BLaER1 (cell line): Measurements from ENCODE around the gene TAL1.

Source experiments
- H3K27ac ChIP-seq: shearing (Covaris generic); formaldehyde crosslinking; 2 replicates; pipeline ENCODE4 v1.8.1; 2022
- H3K27me3 ChIP-seq: shearing (Covaris generic); formaldehyde crosslinking; 2 replicates; pipeline ENCODE4 v1.8.1; 2022
- H3K36me3 ChIP-seq: shearing (Covaris generic); formaldehyde crosslinking; 2 replicates; pipeline ENCODE4 v1.8.1; 2022
- H3K4me1 ChIP-seq: shearing (Covaris generic); formaldehyde crosslinking; 2 replicates; pipeline ENCODE4 v1.8.1; 2022
- H3K4me2 ChIP-seq: shearing (Covaris generic); formaldehyde crosslinking; 2 replicates; pipeline ENCODE4 v1.8.1; 2022
- H3K4me3 ChIP-seq: shearing (Covaris generic); formaldehyde crosslinking; 2 replicates; pipeline ENCODE4 v1.8.1; 2022
- H3K9ac ChIP-seq: shearing (Covaris generic); formaldehyde crosslinking; 2 replicates; pipeline ENCODE4 v1.8.1; 2022
- H3K9me3 ChIP-seq: shearing (Covaris generic); formaldehyde crosslinking; 2 replicates; pipeline ENCODE4 v1.8.1; 2022
- H4K20me1 ChIP-seq: shearing (Covaris generic); formaldehyde crosslinking; 2 replicates; pipeline ENCODE4 v1.8.1; 2022
- Cebpa-rat ChIP-seq: shearing (Covaris generic); IDR thresholded peaks from 2 replicates; pipeline ENCODE4 v1.8.1; 2022

Gene TAL1

GRCh38 chr1:47188791-47189785, 42.9 kb downstream of the TAL1 start:
- Histone ChIP-seq H3K9ac (no peak overlapping the region), H3K27me3 (no peaks in the 10 kb centered on the region), H3K4me1 (peaks cover 13% of the 10 kb centered on the region), H3K9me3 (no peaks in the 10 kb centered on the region), H3K4me2 (peak overlapping the region; percentile 28), H3K27ac (no peak overlapping the region), H3K4me3 (no peak overlapping the region), H3K36me3 (no peaks in the 10 kb centered on the region), H4K20me1 (no peaks in the 10 kb centered on the region)
- no peak for TF ChIP-seq Cebpa-rat

DNA sequence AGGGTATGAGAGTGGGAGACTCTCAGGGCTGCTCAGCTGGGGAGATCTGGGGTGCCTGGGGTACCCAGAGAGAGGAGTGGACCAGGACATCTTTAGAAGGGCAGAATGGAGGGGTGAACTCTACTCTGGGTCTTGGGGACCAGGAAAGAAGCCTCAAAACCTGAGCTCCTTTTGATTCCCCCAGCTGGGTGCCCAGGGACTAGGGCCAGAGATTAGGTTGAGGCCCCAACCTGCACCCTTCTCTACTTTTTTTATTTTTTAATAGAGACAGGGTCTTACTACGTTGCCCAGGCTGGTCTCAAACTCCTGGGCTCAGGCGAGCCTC, 44.1 kb downstream of the TAL1 start:
- peaks cover 20% of the 10 kb centered on the region for H3K4me1 ChIP-seq
- H4K20me1 ChIP-seq, result no peaks in the 10 kb centered on the region
- H3K4me2 ChIP-seq, result no peak overlapping the region
- H3K9me3 ChIP-seq, result no peaks in the 10 kb centered on the region
- H3K36me3 ChIP-seq, result no peaks in the 10 kb centered on the region
- no peak for TF ChIP-seq Cebpa-rat
- H3K27me3 ChIP-seq, result no peaks in the 10 kb centered on the region
- no peak overlapping the region for H3K9ac ChIP-seq
- no peak overlapping the region for H3K27ac ChIP-seq
- H3K4me3 ChIP-seq, result no peak overlapping the region

DNA sequence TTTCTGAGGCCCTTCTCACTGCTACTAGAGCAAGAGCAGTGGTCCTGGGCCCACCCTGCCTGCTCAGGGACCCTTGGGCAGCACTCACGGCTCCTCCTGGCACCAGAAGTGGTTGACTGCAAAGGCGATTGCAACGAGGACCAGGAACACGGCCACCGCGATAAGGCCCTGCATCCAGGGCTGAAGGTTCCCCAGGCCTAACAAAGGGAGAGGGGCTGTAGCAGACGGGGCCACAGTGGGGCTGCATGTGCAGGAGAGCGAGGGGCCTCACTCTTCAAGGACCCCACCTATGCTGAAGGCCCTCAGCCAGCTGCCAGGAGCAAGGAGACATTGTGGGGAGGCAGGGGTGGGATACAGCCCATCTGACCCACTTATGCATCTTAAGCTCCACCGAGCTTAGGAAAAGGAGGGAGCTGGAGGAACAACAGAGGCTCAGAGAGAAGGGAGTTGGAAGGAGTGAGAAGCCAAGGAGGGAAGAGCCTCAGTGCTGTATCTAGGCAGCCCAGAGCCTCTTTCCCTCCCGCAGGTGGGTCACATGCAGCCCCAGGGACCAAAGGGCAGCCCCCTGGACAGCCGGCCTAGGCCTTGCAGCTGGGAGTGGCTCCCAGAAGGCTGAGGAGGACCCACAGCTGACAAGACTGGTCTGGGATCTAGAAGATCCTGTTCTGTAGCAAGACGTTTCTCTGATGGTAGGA, 44.6 kb downstream of the TAL1 start:
- Histone ChIP-seq H3K9ac (no peak overlapping the region), H3K4me3 (no peak overlapping the region), H3K27me3 (no peaks in the 10 kb centered on the region), H3K4me1 (peaks cover 20% of the 10 kb centered on the region), H3K36me3 (no peaks in the 10 kb centered on the region), H3K27ac (no peak overlapping the region), H3K9me3 (no peaks in the 10 kb centered on the region), H3K4me2 (no peak overlapping the region), H4K20me1 (no peaks in the 10 kb centered on the region)
- TF ChIP-seq Cebpa-rat, result no peak

DNA sequence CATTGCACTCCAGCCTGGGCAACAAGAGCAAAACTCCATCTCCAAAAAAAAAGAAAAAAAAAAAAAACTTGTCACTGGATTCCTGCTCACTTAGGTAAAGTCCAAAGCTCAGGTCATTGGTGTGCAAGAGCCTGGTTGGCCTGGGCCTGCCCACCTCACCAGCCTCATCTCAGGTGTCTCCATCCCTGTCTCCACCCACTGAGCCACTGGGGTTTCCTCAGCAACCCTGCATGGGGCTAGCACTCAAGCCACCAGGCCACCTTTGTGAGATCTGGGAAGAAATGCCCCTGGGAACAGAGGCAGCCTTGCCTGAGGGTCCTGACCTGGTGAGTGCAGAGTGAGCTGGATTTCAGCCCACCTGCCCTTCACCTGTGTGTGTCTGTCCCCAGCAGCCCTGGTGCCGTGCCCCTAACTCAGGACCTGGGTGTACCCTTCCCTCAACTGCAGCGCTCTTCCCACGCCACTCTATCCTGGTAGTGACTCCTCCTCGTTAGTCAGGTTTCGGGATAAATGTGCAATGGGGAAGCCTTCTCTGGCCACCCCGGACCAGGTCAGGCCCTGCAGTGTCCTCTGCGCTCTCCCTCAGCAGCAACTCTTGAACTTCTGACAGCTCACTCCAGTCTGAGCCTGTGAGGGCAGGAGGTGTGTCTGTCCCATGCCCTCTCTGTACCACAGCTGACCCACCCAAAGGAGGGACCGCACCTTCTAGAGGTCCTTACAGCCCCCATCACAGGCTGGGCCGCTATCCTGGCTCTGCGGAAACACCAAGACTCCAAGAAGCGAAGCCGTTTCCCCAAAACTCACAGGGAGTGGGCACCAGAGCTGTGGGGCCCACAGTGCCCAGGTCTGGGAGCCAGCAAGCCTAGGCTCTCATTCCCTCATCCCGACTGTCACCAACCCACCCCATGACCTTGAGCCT, 45.5 kb downstream of the TAL1 start:
- no peak overlapping the region for H3K27ac ChIP-seq
- no peak for TF ChIP-seq Cebpa-rat
- no peak overlapping the region for H3K4me2 ChIP-seq
- H3K9me3 ChIP-seq, result no peaks in the 10 kb centered on the region
- no peaks in the 10 kb centered on the region for H4K20me1 ChIP-seq
- no peak overlapping the region for H3K4me3 ChIP-seq
- no peak overlapping the region for H3K9ac ChIP-seq
- H3K36me3 ChIP-seq, result no peaks in the 10 kb centered on the region
- H3K27me3 ChIP-seq, result no peaks in the 10 kb centered on the region
- H3K4me1 ChIP-seq, result peaks cover 20% of the 10 kb centered on the region

DNA sequence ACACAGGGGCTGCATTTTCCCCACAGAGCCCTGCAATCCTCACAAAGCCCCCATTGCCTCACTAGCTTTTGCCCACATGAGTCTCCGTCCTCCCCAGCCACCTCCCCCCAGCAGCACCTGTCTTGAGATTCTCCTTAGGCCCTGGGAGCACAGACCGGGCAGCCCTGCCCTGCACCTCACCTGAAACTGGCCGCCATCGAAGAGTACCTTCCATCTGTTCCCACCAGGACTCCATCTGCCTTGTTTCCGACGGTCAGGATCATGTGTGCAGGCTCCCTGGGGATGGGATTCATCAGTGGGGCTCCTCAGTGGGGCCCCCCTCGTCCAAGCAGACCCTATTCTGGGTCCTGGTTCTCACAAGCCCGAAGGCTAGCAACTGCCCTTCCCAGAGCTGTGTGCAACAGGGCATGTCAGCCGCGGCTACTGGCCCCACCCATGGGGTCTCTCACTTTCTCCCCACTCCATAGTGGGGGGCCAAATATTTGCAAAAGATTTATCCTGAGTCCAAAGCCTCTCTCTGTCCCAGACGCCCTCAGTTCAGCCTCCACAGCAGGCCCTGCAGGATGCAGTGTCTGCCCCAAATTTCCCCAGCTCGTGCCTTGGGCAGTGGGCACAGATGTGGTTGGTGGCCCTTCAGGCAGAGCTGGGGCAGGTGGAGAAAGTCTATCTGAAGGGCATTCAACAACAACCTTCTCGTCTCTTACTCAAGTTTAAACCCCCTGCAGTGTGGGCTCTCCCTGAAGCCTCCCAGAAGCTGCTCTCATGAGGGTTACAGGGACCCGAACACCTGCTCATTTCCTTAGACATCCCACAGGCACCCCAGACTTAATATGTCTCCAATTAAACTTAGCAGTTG, 47.0 kb downstream of the TAL1 start:
- no peak overlapping the region for H3K9ac ChIP-seq
- no peaks in the 10 kb centered on the region for H3K9me3 ChIP-seq
- H3K4me3 ChIP-seq, result no peak overlapping the region
- no peaks in the 10 kb centered on the region for H4K20me1 ChIP-seq
- H3K36me3 ChIP-seq, result no peaks in the 10 kb centered on the region
- peaks cover 14% of the 10 kb centered on the region for H3K4me1 ChIP-seq
- H3K27me3 ChIP-seq, result no peaks in the 10 kb centered on the region
- no peak for TF ChIP-seq Cebpa-rat
- H3K27ac ChIP-seq, result no peak overlapping the region
- no peak overlapping the region for H3K4me2 ChIP-seq

DNA sequence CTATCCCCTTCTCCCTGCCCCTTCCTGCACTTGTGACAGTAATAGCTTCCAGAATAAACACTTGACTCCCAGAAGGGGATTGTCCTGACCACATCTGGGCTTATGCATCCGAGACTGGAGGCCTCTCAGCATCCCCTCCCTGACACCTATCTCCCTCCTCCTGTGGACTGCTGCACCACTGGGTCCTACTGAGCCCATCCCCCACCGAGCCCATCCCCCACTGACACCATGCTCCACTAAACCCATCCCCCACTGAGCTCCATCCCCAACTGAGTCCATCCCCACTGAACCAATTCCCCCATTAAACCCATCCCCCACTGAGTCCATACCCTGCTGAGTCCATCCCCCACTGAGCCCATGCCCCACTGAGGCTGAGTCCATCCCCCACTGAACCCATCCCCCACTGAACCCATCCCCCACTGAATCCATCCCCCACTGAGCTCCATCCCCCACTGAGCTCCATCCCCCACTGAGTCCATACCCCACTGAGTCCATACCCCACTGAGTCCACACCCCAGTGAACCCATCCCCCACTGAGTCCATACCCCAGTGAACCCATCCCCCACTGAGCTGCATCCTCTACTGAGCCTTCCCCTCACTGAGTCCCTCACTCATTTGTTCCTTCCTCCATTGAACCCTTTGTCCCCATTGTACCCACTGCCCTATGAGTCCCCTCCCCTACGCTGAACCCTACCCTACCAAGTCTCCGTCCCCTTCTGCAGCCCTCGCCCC, 47.8 kb downstream of the TAL1 start:
- Histone ChIP-seq H3K9me3 (no peaks in the 10 kb centered on the region), H3K27me3 (no peaks in the 10 kb centered on the region), H3K4me2 (0 out of 2 replicates have a peak overlapping the region, but pooled peaks have one; percentile 12), H3K9ac (no peak overlapping the region), H3K27ac (no peak overlapping the region), H3K36me3 (no peaks in the 10 kb centered on the region), H4K20me1 (no peaks in the 10 kb centered on the region), H3K4me3 (no peak overlapping the region), H3K4me1 (peaks cover 21% of the 10 kb centered on the region)
- TF ChIP-seq Cebpa-rat, result no peak

DNA sequence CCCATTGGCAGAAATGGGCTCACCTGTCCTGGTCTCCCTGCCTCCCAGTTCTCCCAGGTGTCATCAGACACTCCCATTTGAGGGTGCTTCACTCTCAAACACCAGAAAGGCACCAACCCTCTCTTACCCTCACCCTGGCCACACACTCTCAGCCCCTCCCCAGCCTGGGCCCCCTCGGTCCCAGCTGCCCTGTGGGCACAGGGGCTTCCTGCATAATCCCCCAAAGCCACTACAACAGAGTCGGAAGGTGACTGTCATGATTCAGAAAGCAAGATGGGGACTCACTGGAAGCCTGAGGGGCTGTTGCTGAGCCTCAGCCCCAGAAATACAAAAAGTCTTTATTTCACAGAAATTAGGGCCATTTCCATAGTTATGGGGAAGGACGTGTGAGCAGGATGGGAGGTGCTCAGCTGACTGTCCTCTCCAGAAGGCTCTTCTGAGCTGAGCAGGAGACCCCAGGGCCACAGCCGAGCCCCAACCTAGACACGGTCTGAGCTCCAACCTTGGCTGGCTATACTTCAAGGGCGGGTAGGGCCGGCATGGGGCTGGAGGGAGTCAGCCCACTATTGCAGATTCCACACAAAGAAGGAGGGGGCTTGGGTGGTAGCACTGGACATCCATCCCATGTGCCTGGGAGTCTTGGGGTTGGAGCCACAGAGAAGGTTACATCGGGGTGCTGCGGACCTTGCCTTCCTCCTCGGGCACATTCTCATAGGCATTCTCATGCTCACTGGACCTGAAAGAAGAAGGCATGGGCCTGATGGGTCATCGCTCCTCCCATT, 48.5 kb downstream of the TAL1 start:
- TF ChIP-seq Cebpa-rat, result no peak
- no peak overlapping the region for H3K27ac ChIP-seq
- no peak overlapping the region for H3K4me3 ChIP-seq
- 0 out of 2 replicates have a peak overlapping the region, but pooled peaks have one; percentile 12 for H3K4me2 ChIP-seq
- H3K27me3 ChIP-seq, result no peaks in the 10 kb centered on the region
- peaks cover 21% of the 10 kb centered on the region for H3K4me1 ChIP-seq
- no peaks in the 10 kb centered on the region for H3K36me3 ChIP-seq
- H3K9ac ChIP-seq, result no peak overlapping the region
- no peaks in the 10 kb centered on the region for H4K20me1 ChIP-seq
- no peaks in the 10 kb centered on the region for H3K9me3 ChIP-seq

DNA sequence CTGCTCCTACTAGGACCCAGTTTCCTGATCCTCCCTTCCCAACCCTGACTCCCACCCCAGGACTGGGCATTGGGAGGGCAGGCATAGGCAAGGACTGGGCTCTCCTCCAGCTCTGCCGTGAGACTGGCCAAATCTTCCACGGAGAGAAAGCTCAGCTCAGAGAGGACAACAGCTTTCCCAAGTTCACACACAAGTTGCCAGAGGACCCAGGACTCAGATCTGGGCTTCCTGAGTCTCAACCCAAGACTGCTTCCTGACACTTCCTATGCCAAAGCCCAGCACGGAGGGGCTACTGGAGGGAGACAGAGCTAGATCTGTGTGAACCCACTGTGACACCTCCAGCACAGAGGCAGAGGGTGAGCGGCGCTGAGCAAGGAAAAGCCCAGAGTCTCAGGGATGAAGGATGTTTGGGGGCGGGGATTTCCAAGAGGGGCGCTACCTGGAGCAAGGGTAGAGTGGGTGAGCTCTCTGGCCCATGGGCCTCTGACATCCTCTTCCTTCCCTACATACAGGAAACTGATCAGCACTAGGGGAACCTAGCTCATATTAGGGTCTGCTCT, 49.3 kb downstream of the TAL1 start:
- Histone ChIP-seq H3K4me3 (no peak overlapping the region), H3K4me2 (no peak overlapping the region), H3K9me3 (no peaks in the 10 kb centered on the region), H3K36me3 (no peaks in the 10 kb centered on the region), H4K20me1 (no peaks in the 10 kb centered on the region), H3K9ac (no peak overlapping the region), H3K27me3 (no peaks in the 10 kb centered on the region), H3K27ac (no peak overlapping the region), H3K4me1 (peaks cover 19% of the 10 kb centered on the region)
- TF ChIP-seq Cebpa-rat, result no peak
